Lung (tissue), 12 donors: ENCODE data around the gene SRD5A1. TPM values are rescaled to one million over a fixed set of nuclear protein-coding genes. Genes with fewer than 3 reads are reported as not detected.

ENCODE experiments used
- ATAC-seq: fragments of 200-7000 bp; cut with Tn5 transposase; one replicate; pipeline ENCODE4 v1.9.1; 2020; ENCODE audit warnings: moderate number of reproducible peaks; ENCODE audit not compliant: insufficient read depth, low FRiP score
- DNase-seq, 3 donors: peaks; one replicate each; pipeline ENCODE4 v3.0.0-alpha.2; 2013 to 2017
- H3K27ac ChIP-seq, 2 donors: one replicate each; pipeline ENCODE4 v1.5.1; 2013; ENCODE audit warnings: mild to moderate bottlenecking in 2 of 2, moderate library complexity in 2 of 2, control low read depth in 1 of 2, inconsistent platforms in 1 of 2, low read depth in 1 of 2, low read length in 1 of 2
- H3K27me3 ChIP-seq, 3 donors: one replicate each; pipeline ENCODE4 v1.5.1; 2013; ENCODE audit warnings: low read length in 2 of 3; ENCODE audit not compliant: control insufficient read depth in 3 of 3, insufficient read depth in 3 of 3
- H3K36me3 ChIP-seq, 4 donors: one replicate each; pipeline ENCODE4 v1.5.1; 2013; ENCODE audit warnings: low read length in 4 of 4, mild to moderate bottlenecking in 1 of 4, moderate library complexity in 1 of 4; ENCODE audit not compliant: control insufficient read depth in 4 of 4, insufficient read depth in 4 of 4
- H3K4me1 ChIP-seq, 5 donors: one replicate each; pipeline ENCODE4 v1.5.1; 2013; ENCODE audit warnings: low read length in 5 of 5, mild to moderate bottlenecking in 2 of 5, moderate library complexity in 1 of 5; ENCODE audit not compliant: control insufficient read depth in 5 of 5, insufficient read depth in 5 of 5
- H3K4me3 ChIP-seq: one replicate; pipeline ENCODE4 v1.5.1; 2013; ENCODE audit warnings: mild to moderate bottlenecking, control low read depth, moderate library complexity
- H3K9ac ChIP-seq, 2 donors: one replicate each; pipeline ENCODE4 v1.5.1; 2013; ENCODE audit warnings: low read length in 2 of 2, control low read depth in 1 of 2; ENCODE audit not compliant: insufficient read depth in 1 of 2
- H3K9me3 ChIP-seq, 4 donors: one replicate each; pipeline ENCODE4 v1.5.1; 2013; ENCODE audit warnings: low read length in 3 of 4, mild to moderate bottlenecking in 1 of 4, moderate library complexity in 1 of 4; ENCODE audit not compliant: control insufficient read depth in 4 of 4, insufficient read depth in 3 of 4
- WGBS, 2 donors: extraction: QIAGEN DNeasy Blood & Tissue Kit; methylation state at CpG; one replicate each; pipeline ENCODE4 v1.1.7; 2013; 5-methylcytosine and 5-hydroxymethylcytosine counted together
- polyA plus RNA-seq, 2 donors: library from polyadenylated mRNA; stranded (reverse); fragments of 200-250 nt; gene quantifications; one replicate each; pipeline ENCODE4 v1.2.1, GENCODE V29; 2013
- total RNA-seq, 2 donors: library from RNA; depleted of rRNA in 1 of 2; stranded (reverse); fragments of >200 nt in 1 of 2; gene quantifications; one replicate each; pipeline ENCODE4 v1.2.1, GENCODE V29; 2014 to 2021
- TF ChIP-seq, protein P1 (sequence below): IDR thresholded peaks from 2 replicates; pipeline ENCODE4 v1.5.1; 2012; ENCODE audit warnings: mild to moderate bottlenecking; ENCODE audit errors: control extremely low read depth, extremely low read depth
- donor health status: control.
- donor health status: control.
- donor health status: Bipolar disorder and iron deficiency.
- donor health status: healthy.
- donor health status: DM: yes; HTN: yes; CAD: no.

Gene SRD5A1
- total and polyA plus RNA-seq, 4 donors: 2.6 to 14.4 (median 7.3) TPM

GRCh38 chr5:6593148-6594016 lies 39.9 kb upstream of the SRD5A1 start:
- ATAC-seq (no peak), DNase-seq (no peak)
- Histone ChIP-seq H3K27ac (no peak overlapping the region), H3K4me3 (no peak overlapping the region), H3K9me3 (no peaks in the 10 kb centered on the region), H3K4me1 (no peaks in the 10 kb centered on the region), H3K36me3 (peaks cover 0 to 10% (median 4%) of the 10 kb centered on the region in 4 donors), H3K9ac (no peak overlapping the region), H3K27me3 (no peaks in the 10 kb centered on the region)
- TF ChIP-seq, protein P1, sequence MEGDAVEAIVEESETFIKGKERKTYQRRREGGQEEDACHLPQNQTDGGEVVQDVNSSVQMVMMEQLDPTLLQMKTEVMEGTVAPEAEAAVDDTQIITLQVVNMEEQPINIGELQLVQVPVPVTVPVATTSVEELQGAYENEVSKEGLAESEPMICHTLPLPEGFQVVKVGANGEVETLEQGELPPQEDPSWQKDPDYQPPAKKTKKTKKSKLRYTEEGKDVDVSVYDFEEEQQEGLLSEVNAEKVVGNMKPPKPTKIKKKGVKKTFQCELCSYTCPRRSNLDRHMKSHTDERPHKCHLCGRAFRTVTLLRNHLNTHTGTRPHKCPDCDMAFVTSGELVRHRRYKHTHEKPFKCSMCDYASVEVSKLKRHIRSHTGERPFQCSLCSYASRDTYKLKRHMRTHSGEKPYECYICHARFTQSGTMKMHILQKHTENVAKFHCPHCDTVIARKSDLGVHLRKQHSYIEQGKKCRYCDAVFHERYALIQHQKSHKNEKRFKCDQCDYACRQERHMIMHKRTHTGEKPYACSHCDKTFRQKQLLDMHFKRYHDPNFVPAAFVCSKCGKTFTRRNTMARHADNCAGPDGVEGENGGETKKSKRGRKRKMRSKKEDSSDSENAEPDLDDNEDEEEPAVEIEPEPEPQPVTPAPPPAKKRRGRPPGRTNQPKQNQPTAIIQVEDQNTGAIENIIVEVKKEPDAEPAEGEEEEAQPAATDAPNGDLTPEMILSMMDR: no peak
- WGBS, 2 donors: 84 to 85% methylated on average over 14 of the region's 14 CpGs

GRCh38 chr5:6594066-6594465 lies 39.2 kb upstream of the SRD5A1 start:
- Histone ChIP-seq H3K36me3 (peaks cover 0 to 15% (median 6%) of the 10 kb centered on the region in 4 donors), H3K9ac (no peak overlapping the region), H3K4me1 (no peaks in the 10 kb centered on the region), H3K4me3 (no peak overlapping the region), H3K27me3 (no peaks in the 10 kb centered on the region), H3K27ac (no peak overlapping the region), H3K9me3 (no peaks in the 10 kb centered on the region)
- DNase-seq (no peak), ATAC-seq (no peak)
- TF ChIP-seq, protein P1: no peak
- WGBS, 2 donors: 86 to 95% methylated on average over 6 of the region's 6 CpGs

- Histone ChIP-seq H3K36me3 (peaks cover 5 to 23% (median 8%) of the 10 kb centered on the region in 4 donors), H3K9me3 (no peaks in the 10 kb centered on the region), H3K9ac (no peak overlapping the region), H3K4me3 (no peak overlapping the region), H3K27me3 (no peaks in the 10 kb centered on the region), H3K4me1 (no peaks in the 10 kb centered on the region), H3K27ac (no peak overlapping the region)
- ATAC-seq (no peak), DNase-seq (no peak)
- WGBS, 2 donors: 73 to 86% methylated on average over 3 of the region's 3 CpGs
- TF ChIP-seq, protein P1: no peak
Observed at GRCh38 chr5:6595405-6595804, 37.8 kb upstream of the SRD5A1 start.
